K562 (cell line): ENCODE measurements around the gene SLC35D2. TPM values are rescaled to one million over a fixed set of nuclear protein-coding genes. Genes with fewer than 3 reads are reported as not detected.
A peak's percentile ranks its signal among the peaks of the same experiment; 100 is the strongest.

Experiments
- ATAC-seq: fragments of 200-7000 bp; cut with Tn5 transposase; 3 replicates; pipeline ENCODE4 v1.9.1; 2020; ENCODE audit warnings: moderate library complexity
- BruUV-seq: library from RNA; stranded (reverse); fragments of 400-500 nt; replicated peaks from 2 replicates; lab custom pipeline; 2021; lab: Mats Ljungman, UMichigan
- CTCF ChIA-PET: fragments of 300-600 bp; formaldehyde crosslinking; extraction: SDS; loops from one replicate; lab custom pipeline; 2021; ENCODE audit warnings: low intra/inter-chr PET ratio; lab: Yijun Ruan, JAX
- POLR2A ChIA-PET: fragments of 300-600, 350-650 bp; sonication (Branson Sonifier 250); formaldehyde crosslinking; extraction: SDS; loops from one replicate; lab custom pipeline; 2021; ENCODE audit warnings: antibody characterized with exemption, inconsistent platforms; lab: Yijun Ruan, JAX
- DNase-seq, 4 experiments: peaks; one replicate each; pipeline versions ENCODE4 v3.0.0 to v3.0.0-alpha.2; 2011 to 2018; ENCODE audit warnings: low spot score in 3 of 4, mixed read lengths in 3 of 4; ENCODE audit errors: extremely low read depth in 1 of 4
- FAIRE-seq: peaks from 2 replicates; lab custom pipeline; 2011; peaks lifted over from hg19 to GRCh38; lab: Jason Lieb, UNC
- H2AFZ ChIP-seq: 2 replicates; pipeline ENCODE4 v1.6.0; 2011; ENCODE audit warnings: low read depth, low read length, control low read depth, inconsistent platforms
- H3K27ac ChIP-seq: fragments of 200-600 bp; 3 replicates; pipeline ENCODE4 v1.8.0; 2011; ENCODE audit warnings: low read depth, mild to moderate bottlenecking, control low read depth, inconsistent platforms, low read length, moderate library complexity, mixed read lengths; ENCODE audit errors: extremely low read depth
- H3K27me3 ChIP-seq, 2 experiments: fragments of 300-600 bp in 1 of 2; 2 replicates in 1 of 2; 3 replicates in 1 of 2; pipeline versions ENCODE4 v1.6.0 to v1.8.0; 2011; ENCODE audit warnings: inconsistent platforms in 2 of 2, low read length in 2 of 2, mild to moderate bottlenecking in 1 of 2, mixed read lengths in 1 of 2, moderate library complexity in 1 of 2; ENCODE audit not compliant: control insufficient read depth in 2 of 2, insufficient read depth in 2 of 2
- H3K36me3 ChIP-seq: fragments of 300-600 bp; 3 replicates; pipeline ENCODE4 v1.8.0; 2011; ENCODE audit warnings: mild to moderate bottlenecking, low read length, inconsistent platforms; ENCODE audit not compliant: control insufficient read depth, insufficient read depth
- H3K4me1 ChIP-seq, 2 experiments: fragments of 200-600 bp in 1 of 2; replicated peaks in 1 of 2; 2 replicates in 1 of 2; 3 replicates in 1 of 2; pipeline versions ENCODE4 v1.5.1 to v1.8.0; 2011; ENCODE audit warnings: inconsistent platforms in 2 of 2, low read length in 2 of 2, mild to moderate bottlenecking in 1 of 2, mixed read lengths in 1 of 2, moderate library complexity in 1 of 2; ENCODE audit not compliant: control insufficient read depth in 2 of 2, insufficient read depth in 2 of 2
- H3K4me2 ChIP-seq: 2 replicates; pipeline ENCODE4 v1.6.1; 2011; ENCODE audit warnings: low read length, control low read depth, inconsistent platforms, mixed read lengths; ENCODE audit not compliant: insufficient read depth
- H3K4me3 ChIP-seq: fragments of 200-600 bp; sonication (generic), shearing (Covaris generic); 2 replicates; pipeline ENCODE4 v1.5.1; 2016; ENCODE audit warnings: control low read depth, inconsistent platforms
- H3K79me2 ChIP-seq: fragments of 200-600 bp; 3 replicates; pipeline ENCODE4 v1.8.0; 2011; ENCODE audit warnings: low read length, inconsistent platforms; ENCODE audit not compliant: control insufficient read depth, insufficient read depth
- H3K9ac ChIP-seq, 2 experiments: 2 replicates each; pipeline versions ENCODE4 v1.6.0 to v1.6.1; 2011; ENCODE audit warnings: low read depth in 2 of 2, low read length in 2 of 2, control low read depth in 1 of 2, inconsistent platforms in 1 of 2, mild to moderate bottlenecking in 1 of 2, mixed read lengths in 1 of 2; ENCODE audit not compliant: insufficient read depth in 1 of 2
- H3K9me1 ChIP-seq: one replicate; pipeline ENCODE4 v1.6.0; 2011; ENCODE audit warnings: inconsistent platforms, mild to moderate bottlenecking, low read length, moderate library complexity; ENCODE audit not compliant: control insufficient read depth, insufficient read depth
- H3K9me3 ChIP-seq: replicated peaks from 2 replicates; pipeline ENCODE4 v1.5.1; 2011; ENCODE audit warnings: low read depth, low read length, inconsistent platforms; ENCODE audit not compliant: control insufficient read depth, insufficient read depth
- H4K20me1 ChIP-seq: replicated peaks from 2 replicates; pipeline ENCODE4 v1.6.1; 2011; ENCODE audit warnings: low read length, inconsistent platforms, mixed read lengths; ENCODE audit not compliant: control insufficient read depth, insufficient read depth
- CEBPB ChIP-seq: fragments of 450-650 bp; IDR thresholded peaks from 2 replicates; pipeline ENCODE4 v1.6.1; 2016; ENCODE audit warnings: missing genetic modification characterization, missing compliant biosample characterization
- FOSL1 ChIP-seq: fragments of 200-800 bp; sonication (Bioruptor generic); conservative IDR thresholded peaks from 2 replicates; pipeline ENCODE4 v1.6.1; 2016; ENCODE audit warnings: missing genetic modification characterization, missing compliant biosample characterization
- NONO ChIP-seq, 2 experiments: fragments of 200-400 bp in 1 of 2; fragments of 450-650 bp in 1 of 2; formaldehyde crosslinking in 1 of 2; IDR thresholded peaks; 2 replicates each; pipeline ENCODE4 v1.6.1; 2017; ENCODE audit warnings: low read depth in 2 of 2, mild to moderate bottlenecking in 2 of 2, moderate library complexity in 2 of 2, low read length in 1 of 2
- RAD21 ChIP-seq, 2 experiments: fragments of 250-450 bp in 1 of 2; fragments of 450-650 bp in 1 of 2; sonication (Bioruptor Pico) in 1 of 2; formaldehyde crosslinking in 1 of 2; IDR thresholded peaks in 1 of 2; conservative IDR thresholded peaks in 1 of 2; 2 replicates each; pipeline versions ENCODE4 v1.4.0 to v1.8.0; 2020 to 2022; ENCODE audit warnings: mild to moderate bottlenecking in 2 of 2, moderate library complexity in 1 of 2
- SMC3 ChIP-seq: conservative IDR thresholded peaks from 2 replicates; pipeline ENCODE4 v1.6.1; 2011; ENCODE audit warnings: low read depth, low read length, improper control_type of control experiment; ENCODE audit not compliant: insufficient read depth
- ZBTB8A ChIP-seq: fragments of 450-650 bp; IDR thresholded peaks from 2 replicates; pipeline ENCODE4 v1.6.1; 2018; ENCODE audit warnings: mild to moderate bottlenecking, moderate library complexity; ENCODE audit not compliant: partially characterized antibody
- WGBS: fragments of 100-300 bp; shearing (Covaris generic); methylation state at CpG from one replicate; pipeline ENCODE4 v1.1.6; 2016; ENCODE audit warnings: low coverage, mixed read lengths; ENCODE audit not compliant: insufficient coverage; ENCODE audit errors: missing lambda C conversion rate; 5-methylcytosine and 5-hydroxymethylcytosine counted together
- in situ Hi-C: fragments of 300-500 bp; cut with MboI; formaldehyde crosslinking; loops from 4 replicates; pipeline ENCODE4 v1.15.0; 2018; ENCODE audit warnings: inconsistent platforms, mixed read lengths
- intact Hi-C: fragments of 100-400 bp; cut with micrococcal nuclease; formaldehyde crosslinking; loops from 2 replicates; pipeline ENCODE4 v1.14.2; 2022
- polyA plus RNA-seq, 8 experiments: library from polyadenylated mRNA; depleted of rRNA in 4 of 8; stranded (reverse) in 5 of 8; unstranded in 3 of 8; fragments of >200 nt; fragmentation: Nextera tagmentation in 2 of 8; fragmentation: Illumina TruSeq in 1 of 8; extraction: Ambion mirVana in 2 of 8; extraction: Trizol in 1 of 8; gene quantifications; 2 replicates each; pipeline versions ENCODE4 v1.2.1 to v1.2.3, GENCODE V29; 2011 to 2014; ENCODE audit warnings: inconsistent platforms in 1 of 8, missing spikeins in 1 of 8
- total RNA-seq, 7 experiments: library from RNA; depleted of rRNA in 6 of 7; stranded (reverse); fragments of >200 nt in 6 of 7; fragmentation: Illumina TruSeq in 2 of 7; extraction: Trizol in 2 of 7; gene quantifications; 2 replicates each; pipeline versions ENCODE4 v1.2.1 to v1.2.3, GENCODE V29; 2011 to 2021; ENCODE audit warnings: low replicate concordance in 1 of 7
- TF ChIP-seq, protein P1 (sequence below): fragments of 250-450 bp; sonication (Bioruptor Pico); IDR thresholded peaks from 2 replicates; pipeline ENCODE4 v1.4.0; 2020; ENCODE audit warnings: mild to moderate bottlenecking, moderate library complexity
- TF ChIP-seq, protein P2 (sequence below), 3 experiments: IDR thresholded peaks in 2 of 3; conservative IDR thresholded peaks in 1 of 3; 2 replicates each; pipeline ENCODE4 v1.5.1; 2011 to 2012; ENCODE audit warnings: low read length in 3 of 3, mild to moderate bottlenecking in 3 of 3, control low read depth in 2 of 3, improper control_type of control experiment in 1 of 3, inconsistent platforms in 1 of 3, low read depth in 1 of 3, mixed read lengths in 1 of 3, moderate library complexity in 1 of 3; ENCODE audit not compliant: insufficient read depth in 2 of 3
- TF ChIP-seq, protein P3 (sequence below): sonication (generic); formaldehyde crosslinking; IDR thresholded peaks from 2 replicates; pipeline ENCODE4 v1.8.1; 2023; ENCODE audit warnings: mild to moderate bottlenecking, missing genetic modification reagents

SLC35D2 gene
- total and polyA plus RNA-seq, 9 of the 15 experiments (the other 6 are each of a cell fraction or from before 2014, with no cell fraction given): 2.9 to 14.9 (median 11.7) TPM

DNA sequence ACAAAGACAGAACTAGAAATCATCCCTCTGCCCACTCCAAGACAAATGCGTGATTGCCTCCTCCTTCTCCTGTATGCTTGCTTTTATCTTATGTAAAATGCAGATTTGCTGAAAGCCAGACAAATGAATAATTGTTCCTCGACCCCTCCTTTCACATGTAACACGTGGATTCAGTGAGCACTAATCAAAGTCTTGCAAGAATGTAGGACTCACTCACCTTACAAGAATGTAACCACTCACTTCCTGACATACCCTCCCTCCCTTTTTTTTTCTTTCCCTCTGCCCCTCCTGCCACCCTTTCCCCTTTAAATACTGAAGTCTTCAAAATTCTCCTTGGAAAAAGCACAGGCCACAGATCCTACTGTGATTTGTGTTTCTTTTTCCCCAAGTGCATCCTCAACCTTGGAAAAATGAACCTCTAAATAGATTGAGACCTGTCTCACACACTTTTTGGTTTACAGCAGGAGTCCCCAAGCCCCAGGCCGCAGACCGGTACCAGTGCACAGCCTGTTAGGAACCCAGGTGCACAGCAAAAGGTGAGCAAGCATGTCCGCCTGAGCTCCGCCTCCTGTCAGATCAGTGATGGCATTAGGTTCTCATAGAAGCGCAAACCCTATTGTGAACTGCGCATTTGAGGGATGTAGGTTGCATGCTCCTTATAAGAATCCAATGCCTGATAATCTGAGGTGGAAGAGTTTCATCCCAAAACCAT, 52.1 kb downstream of the SLC35D2 start (continued):
- no peak for TF ChIP-seq ZBTB8A
- TF ChIP-seq CEBPB: no peak

DNA sequence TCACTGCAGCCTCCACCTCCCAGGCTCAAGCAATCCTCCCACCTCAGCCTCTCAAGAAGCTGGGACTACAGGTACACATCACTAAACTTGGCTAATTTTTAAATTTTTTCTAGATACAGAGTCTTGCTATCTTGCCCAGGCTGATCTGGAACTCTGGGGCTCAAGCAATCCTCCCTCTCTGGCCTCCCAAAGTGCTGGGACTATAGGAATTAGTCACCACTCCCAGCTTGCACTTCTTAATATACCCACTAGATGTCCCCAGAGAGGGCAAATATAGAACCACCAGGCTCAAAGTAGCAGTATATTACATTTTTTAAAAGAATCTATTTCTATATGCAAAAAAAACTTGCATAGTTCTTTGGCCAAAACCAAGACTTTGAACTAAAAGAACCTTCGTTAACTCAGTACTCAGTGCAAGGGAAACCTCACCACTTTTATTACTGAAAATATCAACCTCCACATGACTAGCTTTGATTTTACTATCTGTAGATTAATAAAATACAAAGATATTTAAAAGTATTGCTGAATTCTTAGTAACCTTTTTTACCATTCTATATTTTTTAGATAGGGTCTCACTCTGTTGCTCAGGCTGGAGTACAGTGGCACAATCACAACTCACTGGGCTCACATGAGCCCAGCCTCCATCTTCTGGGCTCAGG, 55.7 kb downstream of the SLC35D2 start:
- Histone ChIP-seq H3K36me3 (no peaks in the 10 kb centered on the region), H2AFZ (no peak overlapping the region), H3K4me3 (no peak overlapping the region), H3K9me3 (no peaks in the 10 kb centered on the region), H3K9me1 (no peaks in the 10 kb centered on the region), H3K4me1 (no peaks in the 10 kb centered on the region), H3K79me2 (no peaks in the 10 kb centered on the region), H3K27me3 (no peaks in the 10 kb centered on the region), H4K20me1 (no peaks in the 10 kb centered on the region), H3K27ac (no peak overlapping the region), H3K4me2 (no peak overlapping the region), H3K9ac (no peak overlapping the region)
- DNase-seq (peak; percentile 52 to 67 (median 66)), FAIRE-seq (peak; percentile 84), ATAC-seq (peak; percentile 85)
- BruUV-seq: no TSS peak
- ChIA-PET POLR2A (interaction anchor here (0.7 to 1.4 kb wide), 4 partner anchors 12 to 1987 kb away, joined by 3 to 4 read pairs (median 4); no protein-coding TSS in a partner anchor), CTCF (interaction anchor here (0.6 to 1.3 kb wide), 3 partner anchors 100 to 343 kb away, joined by 3 to 11 read pairs (median 6); no protein-coding TSS in a partner anchor)
- WGBS: 0% methylated on average over 1 of the region's 1 CpG
- in situ Hi-C loops (no loop called here), intact Hi-C loops (loop anchor here (10.0 kb wide), 2 partner anchors 87 to 117 kb away; partner anchors contain the start of gene ZNF367)
- 0 out of 2 replicates have a peak, but pooled peaks have one; percentile 18 for TF ChIP-seq SMC3
- TF ChIP-seq RAD21 (CRISPR knock-in tag; conservative IDR thresholded peaks at IDR 0.05 in 1 of 2, IDR thresholded peaks at IDR 0.05 in 1 of 2): peak; percentile 64 to 78
- 0 out of 2 replicates have a peak, but pooled peaks have one; percentile 32 for TF ChIP-seq FOSL1
- TF ChIP-seq, protein P1, sequence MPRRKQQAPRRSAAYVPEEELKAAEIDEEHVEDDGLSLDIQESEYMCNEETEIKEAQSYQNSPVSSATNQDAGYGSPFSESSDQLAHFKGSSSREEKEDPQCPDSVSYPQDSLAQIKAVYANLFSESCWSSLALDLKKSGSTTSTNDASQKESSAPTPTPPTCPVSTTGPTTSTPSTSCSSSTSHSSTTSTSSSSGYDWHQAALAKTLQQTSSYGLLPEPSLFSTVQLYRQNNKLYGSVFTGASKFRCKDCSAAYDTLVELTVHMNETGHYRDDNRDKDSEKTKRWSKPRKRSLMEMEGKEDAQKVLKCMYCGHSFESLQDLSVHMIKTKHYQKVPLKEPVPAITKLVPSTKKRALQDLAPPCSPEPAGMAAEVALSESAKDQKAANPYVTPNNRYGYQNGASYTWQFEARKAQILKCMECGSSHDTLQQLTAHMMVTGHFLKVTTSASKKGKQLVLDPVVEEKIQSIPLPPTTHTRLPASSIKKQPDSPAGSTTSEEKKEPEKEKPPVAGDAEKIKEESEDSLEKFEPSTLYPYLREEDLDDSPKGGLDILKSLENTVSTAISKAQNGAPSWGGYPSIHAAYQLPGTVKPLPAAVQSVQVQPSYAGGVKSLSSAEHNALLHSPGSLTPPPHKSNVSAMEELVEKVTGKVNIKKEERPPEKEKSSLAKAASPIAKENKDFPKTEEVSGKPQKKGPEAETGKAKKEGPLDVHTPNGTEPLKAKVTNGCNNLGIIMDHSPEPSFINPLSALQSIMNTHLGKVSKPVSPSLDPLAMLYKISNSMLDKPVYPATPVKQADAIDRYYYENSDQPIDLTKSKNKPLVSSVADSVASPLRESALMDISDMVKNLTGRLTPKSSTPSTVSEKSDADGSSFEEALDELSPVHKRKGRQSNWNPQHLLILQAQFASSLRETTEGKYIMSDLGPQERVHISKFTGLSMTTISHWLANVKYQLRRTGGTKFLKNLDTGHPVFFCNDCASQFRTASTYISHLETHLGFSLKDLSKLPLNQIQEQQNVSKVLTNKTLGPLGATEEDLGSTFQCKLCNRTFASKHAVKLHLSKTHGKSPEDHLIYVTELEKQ (CRISPR knock-in tag): no peak
- TF ChIP-seq NONO (IDR thresholded peaks at IDR 0.05; ENCODE audit: low read depth in 2 of 2, low read length in 1 of 2): no peak
- TF ChIP-seq, protein P2, sequence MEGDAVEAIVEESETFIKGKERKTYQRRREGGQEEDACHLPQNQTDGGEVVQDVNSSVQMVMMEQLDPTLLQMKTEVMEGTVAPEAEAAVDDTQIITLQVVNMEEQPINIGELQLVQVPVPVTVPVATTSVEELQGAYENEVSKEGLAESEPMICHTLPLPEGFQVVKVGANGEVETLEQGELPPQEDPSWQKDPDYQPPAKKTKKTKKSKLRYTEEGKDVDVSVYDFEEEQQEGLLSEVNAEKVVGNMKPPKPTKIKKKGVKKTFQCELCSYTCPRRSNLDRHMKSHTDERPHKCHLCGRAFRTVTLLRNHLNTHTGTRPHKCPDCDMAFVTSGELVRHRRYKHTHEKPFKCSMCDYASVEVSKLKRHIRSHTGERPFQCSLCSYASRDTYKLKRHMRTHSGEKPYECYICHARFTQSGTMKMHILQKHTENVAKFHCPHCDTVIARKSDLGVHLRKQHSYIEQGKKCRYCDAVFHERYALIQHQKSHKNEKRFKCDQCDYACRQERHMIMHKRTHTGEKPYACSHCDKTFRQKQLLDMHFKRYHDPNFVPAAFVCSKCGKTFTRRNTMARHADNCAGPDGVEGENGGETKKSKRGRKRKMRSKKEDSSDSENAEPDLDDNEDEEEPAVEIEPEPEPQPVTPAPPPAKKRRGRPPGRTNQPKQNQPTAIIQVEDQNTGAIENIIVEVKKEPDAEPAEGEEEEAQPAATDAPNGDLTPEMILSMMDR (IDR thresholded peaks at IDR 0.05 in 2 of 3, conservative IDR thresholded peaks at IDR 0.05 in 1 of 3; ENCODE audit: insufficient read depth in 2 of 3, low read depth in 1 of 3, low read length in 3 of 3): peak; percentile 62 to 72 (median 67)
- TF ChIP-seq, protein P3, sequence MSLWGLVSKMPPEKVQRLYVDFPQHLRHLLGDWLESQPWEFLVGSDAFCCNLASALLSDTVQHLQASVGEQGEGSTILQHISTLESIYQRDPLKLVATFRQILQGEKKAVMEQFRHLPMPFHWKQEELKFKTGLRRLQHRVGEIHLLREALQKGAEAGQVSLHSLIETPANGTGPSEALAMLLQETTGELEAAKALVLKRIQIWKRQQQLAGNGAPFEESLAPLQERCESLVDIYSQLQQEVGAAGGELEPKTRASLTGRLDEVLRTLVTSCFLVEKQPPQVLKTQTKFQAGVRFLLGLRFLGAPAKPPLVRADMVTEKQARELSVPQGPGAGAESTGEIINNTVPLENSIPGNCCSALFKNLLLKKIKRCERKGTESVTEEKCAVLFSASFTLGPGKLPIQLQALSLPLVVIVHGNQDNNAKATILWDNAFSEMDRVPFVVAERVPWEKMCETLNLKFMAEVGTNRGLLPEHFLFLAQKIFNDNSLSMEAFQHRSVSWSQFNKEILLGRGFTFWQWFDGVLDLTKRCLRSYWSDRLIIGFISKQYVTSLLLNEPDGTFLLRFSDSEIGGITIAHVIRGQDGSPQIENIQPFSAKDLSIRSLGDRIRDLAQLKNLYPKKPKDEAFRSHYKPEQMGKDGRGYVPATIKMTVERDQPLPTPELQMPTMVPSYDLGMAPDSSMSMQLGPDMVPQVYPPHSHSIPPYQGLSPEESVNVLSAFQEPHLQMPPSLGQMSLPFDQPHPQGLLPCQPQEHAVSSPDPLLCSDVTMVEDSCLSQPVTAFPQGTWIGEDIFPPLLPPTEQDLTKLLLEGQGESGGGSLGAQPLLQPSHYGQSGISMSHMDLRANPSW: no peak
